Activated CD4-positive, alpha-beta T cell treated with anti-CD3 and anti-CD28 coated beads, Interleukin-2, amount 50 U/mL, for 24 hours (primary cell): ENCODE measurements around the gene ACOXL.

Experiments used
- DNase-seq, 2 donors: peaks; one replicate each; pipeline ENCODE4 v3.0.0-alpha.2; 2020; ENCODE audit warnings: low read depth in 1 of 2, low spot score in 1 of 2

The ACOXL gene

GRCh38 chr2:111099402-111099801, 367.0 kb downstream of the ACOXL start:
- no peak for DNase-seq

GRCh38 chr2:111100087-111100764, 367.9 kb downstream of the ACOXL start:
- no peak for DNase-seq

GRCh38 chr2:111100765-111101162, 368.4 kb downstream of the ACOXL start:
- no peak for DNase-seq

- DNase-seq = no peak
Measured at GRCh38 chr2:111101592-111101991, 369.2 kb downstream of the ACOXL start.

GRCh38 chr2:111102216-111102615, 369.8 kb downstream of the ACOXL start:
- DNase-seq = no peak

GRCh38 chr2:111105926-111106325, 373.6 kb downstream of the ACOXL start:
- DNase-seq = no peak

- no peak for DNase-seq
Measured at GRCh38 chr2:111106706-111107105, 374.3 kb downstream of the ACOXL start.

- no peak for DNase-seq
Measured at GRCh38 chr2:111108745-111109271, 376.4 kb downstream of the ACOXL start.

- DNase-seq = no peak
Measured at GRCh38 chr2:111111101-111111755, 378.9 kb downstream of the ACOXL start.

GRCh38 chr2:111113838-111114237, 381.5 kb downstream of the ACOXL start:
- no peak for DNase-seq

- peak in 1 of 2 donors; percentile 57 for DNase-seq
Measured at GRCh38 chr2:111116011-111116746, 383.8 kb downstream of the ACOXL start.

GRCh38 chr2:111116843-111117597, 384.6 kb downstream of the ACOXL start:
- DNase-seq = peak; percentile 35 to 55

- no peak for DNase-seq
Measured at GRCh38 chr2:111117598-111118480, 385.5 kb downstream of the ACOXL start.

GRCh38 chr2:111118481-111118980, 386.2 kb downstream of the ACOXL start:
- no peak for DNase-seq

GRCh38 chr2:111118981-111119821, 386.8 kb downstream of the ACOXL start:
- DNase-seq = peak in 1 of 2 donors; percentile 16

GRCh38 chr2:111119822-111120252, 387.5 kb downstream of the ACOXL start:
- no peak for DNase-seq

GRCh38 chr2:111120253-111121027, 388.1 kb downstream of the ACOXL start, which contains the start of gene BCL2L11:
Gene BCL2L11, plus strand, starts transcription at chr2:111120914. Its CDS starts 2,832 bp downstream, at chr2:111123746.
- peak; percentile 73 to 84 for DNase-seq
